ENCODE results near the gene GRSF1. TPM values are rescaled to one million over a fixed set of nuclear protein-coding genes. Genes with fewer than 3 reads are reported as not detected.

The GRSF1 gene
- total RNA-seq, 3 donors from 2014 or later (not counting 1 experiment from before 2014, with no cell fraction given): 33.4 to 50.8 (median 43.0) TPM

GRCh38 chr4:70863099-70863790 is 23.6 kb upstream of the GRSF1 start:
- Histone ChIP-seq H3K4me3 (ENCODE audit: low read length) (no peak overlapping the region), H3K36me3 (ENCODE audit: control insufficient read depth, insufficient read depth, low read length) (no peaks in the 10 kb centered on the region), H3K9me3 (ENCODE audit: control insufficient read depth, insufficient read depth, low read length) (no peaks in the 10 kb centered on the region), H3K4me1 (ENCODE audit: control insufficient read depth, insufficient read depth, low read length) (no peaks in the 10 kb centered on the region), H3K27ac (ENCODE audit: low read length) (no peak overlapping the region), H3K27me3 (ENCODE audit: control insufficient read depth, insufficient read depth, low read length) (no peaks in the 10 kb centered on the region)
- no peak overlapping the region for H3K4me3 Mint-ChIP-seq
- no peaks in the 10 kb centered on the region for H3K9me3 Mint-ChIP-seq
- WGBS (ENCODE audit: insufficient coverage): 55% methylated on average over 5 of the region's 6 CpGs
- no peak for DNase-seq
- H3K27ac Mint-ChIP-seq: no peak overlapping the region
- no peaks in the 10 kb centered on the region for H3K4me1 Mint-ChIP-seq
- no peak for ATAC-seq
- H3K36me3 Mint-ChIP-seq: no peaks in the 10 kb centered on the region
- intact Hi-C loops (cut with micrococcal nuclease): no loop called here
- no peak for TF ChIP-seq CTCF (IDR thresholded peaks at IDR 0.05)
- no peaks in the 10 kb centered on the region for H3K27me3 Mint-ChIP-seq (ENCODE audit: low read depth in 2 of 2)

- intact Hi-C loops (cut with micrococcal nuclease): no loop called here
- H3K4me3 Mint-ChIP-seq: no peak overlapping the region
These were observed 19.4 kb upstream of the GRSF1 start for GRCh38 chr4:70859066-70859465.

GRCh38 chr4:70858454-70858853 is 18.8 kb upstream of the GRSF1 start:
- DNase-seq (no peak), ATAC-seq (no peak)
- Histone ChIP-seq H3K4me1 (ENCODE audit: control insufficient read depth, insufficient read depth, low read length) (no peaks in the 10 kb centered on the region), H3K36me3 (ENCODE audit: control insufficient read depth, insufficient read depth, low read length) (no peaks in the 10 kb centered on the region), H3K27ac (ENCODE audit: low read length) (no peak overlapping the region), H3K27me3 (ENCODE audit: control insufficient read depth, insufficient read depth, low read length) (no peaks in the 10 kb centered on the region), H3K4me3 (ENCODE audit: low read length) (no peak overlapping the region), H3K9me3 (ENCODE audit: control insufficient read depth, insufficient read depth, low read length) (no peaks in the 10 kb centered on the region)
- intact Hi-C loops (cut with micrococcal nuclease): no loop called here
- no peaks in the 10 kb centered on the region for H3K27me3 Mint-ChIP-seq (ENCODE audit: low read depth in 2 of 2)
- H3K27ac Mint-ChIP-seq: no peak overlapping the region
- H3K9me3 Mint-ChIP-seq: no peaks in the 10 kb centered on the region
- H3K36me3 Mint-ChIP-seq: no peaks in the 10 kb centered on the region
- no peaks in the 10 kb centered on the region for H3K4me1 Mint-ChIP-seq
- TF ChIP-seq CTCF (IDR thresholded peaks at IDR 0.05): no peak
- H3K4me3 Mint-ChIP-seq: no peak overlapping the region
- 97% methylated on average over 4 of the region's 4 CpGs for WGBS (ENCODE audit: insufficient coverage)

More at GRCh38 chr4:70859066-70859465, 19.4 kb upstream of the GRSF1 start:
- H3K36me3 ChIP-seq (ENCODE audit: control insufficient read depth, insufficient read depth, low read length): no peaks in the 10 kb centered on the region
- Mint-ChIP-seq H3K4me1 (no peaks in the 10 kb centered on the region), H3K27me3 (ENCODE audit: low read depth in 2 of 2) (no peaks in the 10 kb centered on the region), H3K27ac (no peak overlapping the region), H3K9me3 (no peaks in the 10 kb centered on the region), H3K36me3 (no peaks in the 10 kb centered on the region)
- no peaks in the 10 kb centered on the region for H3K9me3 ChIP-seq (ENCODE audit: control insufficient read depth, insufficient read depth, low read length)
- H3K27ac ChIP-seq (ENCODE audit: low read length): no peak overlapping the region
- WGBS (ENCODE audit: insufficient coverage): 70% methylated on average over 1 of the region's 1 CpG
- no peaks in the 10 kb centered on the region for H3K4me1 ChIP-seq (ENCODE audit: control insufficient read depth, insufficient read depth, low read length)
- DNase-seq (no peak), ATAC-seq (no peak)
- TF ChIP-seq CTCF (IDR thresholded peaks at IDR 0.05): no peak
- no peak overlapping the region for H3K4me3 ChIP-seq (ENCODE audit: low read length)
- no peaks in the 10 kb centered on the region for H3K27me3 ChIP-seq (ENCODE audit: control insufficient read depth, insufficient read depth, low read length)

GRCh38 chr4:70855464-70855863 is 15.8 kb upstream of the GRSF1 start:
- Histone ChIP-seq H3K27me3 (ENCODE audit: control insufficient read depth, insufficient read depth, low read length) (no peaks in the 10 kb centered on the region), H3K36me3 (ENCODE audit: control insufficient read depth, insufficient read depth, low read length) (no peaks in the 10 kb centered on the region), H3K27ac (ENCODE audit: low read length) (no peak overlapping the region), H3K4me1 (ENCODE audit: control insufficient read depth, insufficient read depth, low read length) (no peaks in the 10 kb centered on the region), H3K9me3 (ENCODE audit: control insufficient read depth, insufficient read depth, low read length) (no peaks in the 10 kb centered on the region), H3K4me3 (ENCODE audit: low read length) (no peak overlapping the region)
- Mint-ChIP-seq H3K4me3 (no peak overlapping the region), H3K27ac (no peak overlapping the region), H3K36me3 (no peaks in the 10 kb centered on the region), H3K4me1 (no peaks in the 10 kb centered on the region), H3K9me3 (no peaks in the 10 kb centered on the region), H3K27me3 (ENCODE audit: low read depth in 2 of 2) (no peaks in the 10 kb centered on the region)
- WGBS (ENCODE audit: insufficient coverage): 96% methylated on average over 2 of the region's 2 CpGs
- ATAC-seq (no peak), DNase-seq (no peak)
- intact Hi-C loops (cut with micrococcal nuclease): no loop called here
- no peak for TF ChIP-seq CTCF (IDR thresholded peaks at IDR 0.05)

Data from natural killer cell (primary cell).